DMS53 (cell line): ENCODE data around the gene VGLL2.

Experiments
- DNase-seq: peaks from one replicate; lab custom pipeline; 2025; lab: John Stamatoyannopoulos, UW

Gene VGLL2

GRCh38 chr6:117269638-117270054 is 4.3 kb downstream of the VGLL2 start:
- no peak for DNase-seq

GRCh38 chr6:117270055-117270842 is 4.9 kb downstream of the VGLL2 start:
- peak; percentile 73 for DNase-seq

GRCh38 chr6:117270843-117271507 is 5.6 kb downstream of the VGLL2 start:
- peak; percentile 53 for DNase-seq

GRCh38 chr6:117272032-117272866 is 6.9 kb downstream of the VGLL2 start:
- no peak for DNase-seq

GRCh38 chr6:117272891-117273290 is 7.5 kb downstream of the VGLL2 start:
- DNase-seq: no peak

GRCh38 chr6:117275205-117275604 is 9.8 kb downstream of the VGLL2 start:
- no peak for DNase-seq

GRCh38 chr6:117275711-117276110 is 10.4 kb downstream of the VGLL2 start:
- DNase-seq: no peak

GRCh38 chr6:117276778-117277316 is 11.5 kb downstream of the VGLL2 start:
- no peak for DNase-seq

- peak; percentile 25 for DNase-seq
Measured at GRCh38 chr6:117280922-117281321, 15.6 kb downstream of the VGLL2 start.

GRCh38 chr6:117288083-117288715 is 22.8 kb downstream of the VGLL2 start:
- no peak for DNase-seq

- peak; percentile 18 for DNase-seq
Measured at GRCh38 chr6:117290173-117290846, 25.0 kb downstream of the VGLL2 start.

- no peak for DNase-seq
Measured at GRCh38 chr6:117298941-117299340, 33.6 kb downstream of the VGLL2 start.

- no peak for DNase-seq
Measured at GRCh38 chr6:117303323-117303722, 38.0 kb downstream of the VGLL2 start.

- no peak for DNase-seq
Measured at GRCh38 chr6:117304446-117304845, 39.1 kb downstream of the VGLL2 start.

- DNase-seq: peak; percentile 1
Measured at GRCh38 chr6:117306227-117306790, 41.0 kb downstream of the VGLL2 start.

GRCh38 chr6:117307655-117308054 is 42.3 kb downstream of the VGLL2 start:
- no peak for DNase-seq

- no peak for DNase-seq
Measured at GRCh38 chr6:117309069-117309468, 43.7 kb downstream of the VGLL2 start.

- no peak for DNase-seq
Measured at GRCh38 chr6:117309611-117310010, 44.3 kb downstream of the VGLL2 start.

- DNase-seq: no peak
Measured at GRCh38 chr6:117311310-117311709, 46.0 kb downstream of the VGLL2 start.

GRCh38 chr6:117311726-117312125 is 46.4 kb downstream of the VGLL2 start:
- no peak for DNase-seq

GRCh38 chr6:117317261-117317660 is 51.9 kb downstream of the VGLL2 start:
- DNase-seq: peak; percentile 69
